NOMO-1 treated with dmso at 0.1 percent for 144 hours (cell line): Measurements from ENCODE around the gene C1orf198.

Experiments
- DNase-seq: peaks from one replicate; lab custom pipeline; 2025; ENCODE audit not compliant: unreplicated experiment; lab: John Stamatoyannopoulos, UW

The C1orf198 gene

DNA sequence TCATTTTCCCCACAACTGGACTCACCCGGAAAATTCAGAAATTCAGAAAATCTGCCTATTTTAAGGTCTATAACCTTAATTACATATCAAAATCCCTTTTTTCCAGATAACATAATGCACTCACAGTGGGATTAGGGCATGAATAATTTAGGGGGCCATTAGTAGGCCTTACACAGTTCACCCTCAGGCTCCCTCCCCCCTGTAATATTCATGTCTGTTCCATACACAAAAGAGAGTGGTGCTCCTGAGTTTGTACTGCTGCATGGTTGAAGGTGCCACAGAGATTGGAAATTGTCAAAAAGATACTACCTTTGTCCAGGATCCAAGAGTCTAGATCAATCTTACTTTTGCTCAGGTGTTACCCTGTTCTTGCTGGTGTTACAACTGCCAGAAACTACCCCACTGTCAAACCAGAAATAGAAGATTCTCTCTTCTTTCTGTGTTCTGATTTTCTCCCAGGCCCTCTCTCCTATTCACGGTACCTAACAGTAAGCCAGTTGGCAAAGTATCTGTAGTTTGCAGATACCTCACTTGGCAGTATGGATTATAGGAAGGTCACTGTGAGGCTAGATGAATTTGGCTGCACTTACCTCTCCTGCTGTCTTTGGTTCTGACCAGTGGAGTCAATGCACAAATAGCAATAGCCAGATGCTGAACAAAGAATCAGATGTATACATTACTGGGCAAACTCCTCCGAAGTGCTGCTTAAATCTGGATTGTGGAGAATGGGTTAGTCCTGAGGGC is 53.2 kb downstream of the C1orf198 start:
- no peak for DNase-seq

GRCh38 chr1:230812568-230812967 is 55.8 kb downstream of the C1orf198 start:
- DNase-seq, result no peak

GRCh38 chr1:230809256-230809990 is 58.9 kb downstream of the C1orf198 start:
- no peak for DNase-seq

- no peak for DNase-seq
These were observed 59.9 kb downstream of the C1orf198 start for GRCh38 chr1:230808281-230808872.

DNA sequence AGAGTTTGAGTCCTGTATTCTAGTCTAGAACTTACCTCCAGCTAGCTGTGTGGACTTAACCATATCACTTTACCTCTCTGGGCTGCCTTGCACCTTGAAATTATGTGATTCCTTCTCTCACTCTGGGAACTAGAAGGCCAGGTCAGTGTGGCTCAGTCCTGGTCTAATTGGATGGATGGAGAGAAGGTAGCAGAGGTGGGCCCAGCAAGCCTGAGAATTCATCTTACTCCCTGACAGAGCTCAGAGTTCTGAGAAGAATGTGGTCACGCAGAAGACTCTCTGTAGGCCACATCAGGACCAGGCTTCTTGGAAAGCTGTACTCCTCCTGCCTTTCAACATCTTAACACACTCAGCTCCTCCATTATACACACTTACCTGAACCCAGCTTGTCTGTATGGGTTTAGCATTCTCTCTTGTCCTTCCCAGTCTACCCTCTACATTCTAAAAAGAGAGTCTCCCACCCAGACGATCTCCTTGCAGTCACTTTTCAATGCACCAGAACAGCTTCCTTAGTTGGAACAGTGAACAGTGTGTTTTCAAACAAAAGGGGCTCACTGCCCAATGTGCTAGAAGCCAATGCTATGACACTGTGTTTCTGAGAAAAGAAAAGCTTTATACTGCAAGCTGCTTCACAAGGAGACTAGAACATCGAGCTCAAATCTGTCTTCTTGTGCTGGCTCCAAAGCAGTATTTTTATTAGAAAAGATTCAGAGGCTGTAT is 60.6 kb downstream of the C1orf198 start:
- DNase-seq, result no peak

DNA sequence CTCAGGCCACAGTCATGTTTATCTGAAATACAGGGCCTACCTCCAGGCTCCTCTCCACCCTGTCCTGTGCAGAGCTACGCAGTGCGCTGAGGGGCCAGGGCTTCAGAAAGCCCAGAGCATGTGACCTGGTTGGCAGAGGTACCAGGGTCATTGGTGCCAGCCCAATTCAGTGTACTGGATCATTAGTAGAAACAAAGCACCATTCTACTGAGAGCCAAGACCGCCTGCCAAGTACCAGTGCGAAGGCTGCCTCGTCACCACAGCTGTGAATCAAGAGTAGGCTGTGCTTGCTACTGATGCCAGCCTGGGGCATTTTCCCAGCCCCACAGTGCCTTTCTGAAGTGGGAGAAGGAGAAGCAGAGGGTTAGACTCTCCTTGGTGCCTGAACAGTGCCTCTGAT is 61.3 kb downstream of the C1orf198 start:
- DNase-seq, result no peak

DNA sequence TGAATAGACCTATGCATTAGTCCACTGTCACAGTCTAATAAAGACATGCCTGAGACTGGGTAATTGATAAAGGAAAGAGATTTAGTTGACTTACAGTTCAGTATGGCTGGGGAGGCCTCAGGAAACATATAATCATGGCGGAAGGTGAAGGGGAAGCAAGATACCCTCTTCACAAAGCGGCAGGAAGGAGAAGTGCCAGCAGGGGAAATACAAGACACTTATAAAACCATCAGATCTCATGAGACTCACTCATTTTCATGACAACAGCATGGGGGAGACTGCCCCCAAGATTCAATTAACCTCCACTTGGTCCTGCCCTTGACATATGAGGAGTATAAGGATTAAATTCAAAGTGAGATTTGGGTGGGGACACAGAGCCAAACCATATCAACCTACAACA is 61.8 kb downstream of the C1orf198 start:
- DNase-seq, result no peak

- no peak for DNase-seq
These were observed 63.9 kb downstream of the C1orf198 start for GRCh38 chr1:230804396-230804795.

DNA sequence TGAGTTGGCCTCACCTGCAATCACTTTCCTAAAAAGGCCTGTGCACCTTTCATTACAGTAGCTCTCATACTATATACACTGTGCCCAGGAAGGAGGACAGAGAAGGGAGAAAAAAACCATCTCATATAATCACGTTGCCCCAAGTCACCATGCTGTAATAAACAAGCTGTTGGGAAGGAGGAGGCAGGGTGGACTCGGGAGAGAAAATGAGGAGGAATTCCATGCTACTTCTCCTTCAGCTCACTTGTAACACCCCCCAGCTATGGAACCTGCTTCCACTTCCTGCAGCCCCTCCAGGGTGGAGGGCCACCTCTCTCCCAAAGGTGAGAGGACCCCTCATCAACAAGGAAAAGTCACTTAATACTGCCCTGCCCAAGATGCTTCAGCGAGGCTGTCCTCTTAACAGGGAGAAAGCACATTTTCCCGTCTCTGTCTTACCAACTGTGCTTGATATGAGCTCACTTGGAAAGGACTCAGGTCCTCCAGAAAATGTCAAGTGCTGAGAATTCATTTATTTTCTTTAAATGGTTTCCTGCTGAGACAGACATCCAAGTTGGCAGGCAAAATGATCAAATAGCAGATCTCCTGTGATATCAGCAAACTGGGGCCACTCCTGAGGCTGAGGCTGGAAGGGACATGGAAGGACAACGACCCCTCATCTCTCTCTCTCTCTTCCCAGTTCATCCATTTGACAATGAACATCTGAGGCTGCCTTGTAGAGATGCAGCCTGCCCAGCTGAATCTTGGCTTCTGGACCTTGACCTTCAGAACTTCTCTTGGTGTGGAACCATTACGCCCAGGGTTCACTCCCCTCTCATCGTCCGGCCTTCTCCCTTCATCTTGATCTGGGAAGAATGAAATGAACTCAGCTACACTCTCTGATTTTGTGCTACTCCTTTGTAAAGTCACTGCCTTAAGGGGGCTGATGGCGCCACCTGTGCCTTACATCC is 67.2 kb downstream of the C1orf198 start:
- DNase-seq, result no peak

GRCh38 chr1:230798491-230798890 is 69.8 kb downstream of the C1orf198 start:
- no peak for DNase-seq

- DNase-seq, result no peak
These were observed 70.4 kb downstream of the C1orf198 start for GRCh38 chr1:230797942-230798365.

- no peak for DNase-seq
These were observed 70.9 kb downstream of the C1orf198 start for GRCh38 chr1:230797376-230797920.

- no peak for DNase-seq
These were observed 71.7 kb downstream of the C1orf198 start for GRCh38 chr1:230796626-230797025.

GRCh38 chr1:230794871-230795605 is 73.3 kb downstream of the C1orf198 start:
- no peak for DNase-seq

DNA sequence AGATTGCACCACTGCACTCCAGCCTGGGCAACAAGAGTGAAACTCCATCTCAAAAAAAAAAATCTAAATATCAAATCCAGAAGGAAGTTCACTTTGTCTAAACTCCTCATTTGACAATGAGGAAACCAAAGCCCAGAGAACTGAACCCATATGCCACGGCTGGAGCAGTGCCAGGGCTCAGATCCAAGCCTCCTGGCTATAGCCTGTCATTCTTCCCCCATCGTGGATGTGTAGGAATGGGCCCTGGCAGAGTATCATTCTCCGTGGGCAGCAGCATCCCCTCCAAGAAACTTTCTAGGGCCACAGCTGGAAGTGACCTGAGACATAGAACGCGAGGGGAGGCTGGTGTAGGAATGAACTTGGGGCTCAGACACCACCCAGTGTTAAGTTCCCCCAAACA is 73.9 kb downstream of the C1orf198 start:
- no peak for DNase-seq

DNA sequence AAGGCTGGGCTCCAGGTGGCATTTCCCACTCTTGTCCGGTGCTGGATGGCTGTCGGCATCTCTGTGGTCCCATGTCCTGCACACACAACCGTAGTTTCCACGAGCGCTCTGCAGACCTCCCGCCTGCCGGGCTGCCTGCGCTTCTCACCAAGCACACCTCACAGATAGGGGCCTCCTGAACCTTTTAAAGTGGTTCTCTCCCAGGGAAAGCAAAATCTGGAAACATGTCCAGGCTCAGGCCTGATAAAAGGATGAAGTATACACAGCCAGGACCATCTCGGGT is 74.9 kb downstream of the C1orf198 start:
- no peak for DNase-seq

GRCh38 chr1:230792691-230793462 is 75.4 kb downstream of the C1orf198 start:
- DNase-seq, result no peak

- no peak for DNase-seq
These were observed 76.2 kb downstream of the C1orf198 start for GRCh38 chr1:230791986-230792564.

GRCh38 chr1:230790026-230790425 is 78.3 kb downstream of the C1orf198 start:
- no peak for DNase-seq
